Mucosa of descending colon (tissue), 3 donors: Measurements from ENCODE around the gene SAAL1. TPM values are rescaled to one million over a fixed set of nuclear protein-coding genes. Genes with fewer than 3 reads are reported as not detected.

Experiments
- ATAC-seq: fragments of 200-7000 bp; cut with Tn5 transposase; one replicate; pipeline ENCODE4 v1.9.1; 2020; ENCODE audit warnings: mild to moderate bottlenecking, moderate library complexity
- DNase-seq, 3 donors: peaks; one replicate each; pipeline ENCODE4 v3.0.0-alpha.2; 2020
- H3K36me3 ChIP-seq: fragments of 200-600 bp; one replicate; pipeline ENCODE4 v1.8.0; 2021; ENCODE audit warnings: low read depth, mild to moderate bottlenecking
- H3K4me1 ChIP-seq: fragments of 200-600 bp; one replicate; pipeline ENCODE4 v1.8.0; 2021; ENCODE audit warnings: low read depth, mild to moderate bottlenecking
- H3K4me3 ChIP-seq: fragments of 200-600 bp; one replicate; pipeline ENCODE4 v1.8.0; 2021; ENCODE audit warnings: mild to moderate bottlenecking
- H3K9me3 ChIP-seq: fragments of 200-600 bp; one replicate; pipeline ENCODE4 v1.8.0; 2021; ENCODE audit warnings: mild to moderate bottlenecking
- CTCF ChIP-seq: fragments of 200-600 bp; IDR thresholded peaks from one replicate; pipeline ENCODE4 v1.8.0; 2022; ENCODE audit warnings: antibody characterized with exemption, mild to moderate bottlenecking
- intact Hi-C, 2 donors: fragments of 100-400 bp; cut with DNase I in 1 of 2; cut with micrococcal nuclease in 1 of 2; formaldehyde crosslinking; loops; one replicate each; pipeline versions ENCODE4 v1.11.0 to v1.11.1; 2022; cut with DNase I, micrococcal nuclease
- total RNA-seq, 3 donors: library from RNA; stranded (reverse); fragmentation: NEBNext Ultra II Directional in 2 of 3; extraction: Animal tissue kit (Norgen Biotek cat#: 25700) in 2 of 3; gene quantifications; one replicate each; pipeline versions ENCODE4 v1.2.1 to v1.2.4, GENCODE V29; 2021 to 2023
- donor health status: DM: no; HTN: no; CAD: no; lungs with moderate emphysema.
- donor health status: DM: no; HTN: no; CAD: no.
- donor health status: DM: no; HTN: yes; CAD: no.

The SAAL1 gene
- total RNA-seq, 3 donors from 2014 or later, result 11.3 to 13.4 (median 11.6) TPM

DNA sequence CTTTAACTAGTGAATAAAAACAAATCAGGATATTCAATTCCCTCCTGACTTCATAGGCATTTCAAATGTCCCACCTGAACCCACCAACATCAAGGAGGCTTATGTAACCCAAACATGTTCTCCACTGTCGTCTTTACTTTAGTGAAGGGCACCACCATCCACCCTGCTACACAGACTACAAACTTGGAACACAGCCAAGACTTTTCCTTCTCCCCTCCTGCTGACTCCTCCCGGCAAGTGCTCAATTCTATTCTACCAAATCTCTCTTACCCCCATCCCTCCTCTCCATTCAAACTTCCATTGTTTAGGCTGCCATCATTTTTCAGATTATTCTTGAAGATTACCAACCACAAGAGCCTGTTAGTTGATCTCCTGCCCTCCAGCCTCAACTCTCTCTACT is 24.3 kb downstream of the SAAL1 start:
- DNase-seq, result no peak
- no peak for TF ChIP-seq CTCF
- no peak for ATAC-seq
- intact Hi-C loops, result no loop called here
- no peak overlapping the region for H3K4me3 ChIP-seq
- no peaks in the 10 kb centered on the region for H3K36me3 ChIP-seq
- H3K9me3 ChIP-seq, result no peaks in the 10 kb centered on the region
- no peaks in the 10 kb centered on the region for H3K4me1 ChIP-seq

GRCh38 chr11:18080451-18080850 is 25.4 kb downstream of the SAAL1 start:
- intact Hi-C loops, result no loop called here
- no peak for DNase-seq
- Histone ChIP-seq H3K4me3 (no peak overlapping the region), H3K9me3 (no peaks in the 10 kb centered on the region), H3K36me3 (no peaks in the 10 kb centered on the region), H3K4me1 (no peaks in the 10 kb centered on the region)
- no peak for TF ChIP-seq CTCF
- no peak for ATAC-seq

DNA sequence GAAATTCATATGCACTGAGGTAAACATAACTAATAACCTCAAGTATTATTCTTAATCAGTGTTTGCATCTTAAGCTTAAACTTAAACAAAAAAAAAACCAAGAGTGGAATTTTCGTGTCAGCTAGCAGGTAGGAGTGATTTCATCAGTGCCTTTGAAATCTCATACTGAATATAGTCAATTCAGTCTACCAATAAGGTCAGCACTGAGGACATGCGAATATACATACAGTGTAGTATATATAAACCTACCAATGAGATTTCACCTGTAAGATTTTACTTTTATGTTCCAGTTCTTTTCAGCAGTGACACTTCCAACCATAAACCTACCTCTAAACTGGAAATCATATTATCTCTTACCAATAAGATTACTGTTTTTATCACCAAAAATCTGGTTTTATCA is 27.0 kb downstream of the SAAL1 start:
- no peak for TF ChIP-seq CTCF
- no peaks in the 10 kb centered on the region for H3K4me1 ChIP-seq
- DNase-seq (no peak), ATAC-seq (no peak)
- H3K36me3 ChIP-seq, result no peaks in the 10 kb centered on the region
- intact Hi-C loops, result no loop called here
- no peak overlapping the region for H3K4me3 ChIP-seq
- H3K9me3 ChIP-seq, result no peaks in the 10 kb centered on the region

GRCh38 chr11:18075444-18075843 is 30.4 kb downstream of the SAAL1 start:
- Histone ChIP-seq H3K9me3 (no peaks in the 10 kb centered on the region), H3K36me3 (no peaks in the 10 kb centered on the region), H3K4me3 (no peak overlapping the region), H3K4me1 (no peaks in the 10 kb centered on the region)
- no peak for DNase-seq
- TF ChIP-seq CTCF, result no peak
- ATAC-seq, result no peak
- intact Hi-C loops, result no loop called here

DNA sequence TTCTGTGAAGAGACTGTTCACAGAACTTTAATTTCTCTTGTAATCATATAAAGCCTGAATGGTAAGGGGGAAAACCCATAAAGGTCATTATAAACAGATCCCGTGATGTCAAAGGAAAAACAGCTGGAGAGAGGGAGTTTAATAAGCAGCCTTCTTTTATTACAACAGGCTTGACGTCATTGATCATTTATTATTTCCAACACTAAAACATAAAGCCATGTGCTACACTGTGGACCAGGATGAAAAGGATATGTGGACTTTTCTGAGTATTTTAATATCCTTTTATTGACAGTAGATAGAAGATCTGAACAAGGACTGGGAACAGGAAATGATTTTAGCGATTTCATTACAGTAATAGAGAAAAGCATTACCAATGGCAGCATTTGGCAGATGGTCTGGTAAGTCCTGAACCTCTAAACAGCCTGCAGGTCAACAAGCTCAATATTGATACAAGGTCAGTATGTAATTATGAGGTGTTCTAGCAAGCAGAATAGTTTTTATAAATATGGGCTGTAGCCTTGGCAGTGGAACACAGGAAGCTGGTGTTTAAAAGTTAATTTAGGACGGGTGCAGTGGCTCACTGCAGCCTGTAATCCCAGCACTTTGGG is 34.7 kb downstream of the SAAL1 start:
- Histone ChIP-seq H3K4me1 (no peaks in the 10 kb centered on the region), H3K36me3 (no peaks in the 10 kb centered on the region), H3K9me3 (no peaks in the 10 kb centered on the region), H3K4me3 (no peak overlapping the region)
- no peak for TF ChIP-seq CTCF
- no peak for DNase-seq
- ATAC-seq, result peak; percentile 63
- intact Hi-C loops, result no loop called here

GRCh38 chr11:18067372-18067771 is 38.5 kb downstream of the SAAL1 start:
- no peak for ATAC-seq
- no peak for TF ChIP-seq CTCF
- Histone ChIP-seq H3K9me3 (no peaks in the 10 kb centered on the region), H3K4me3 (no peak overlapping the region), H3K36me3 (no peaks in the 10 kb centered on the region), H3K4me1 (no peaks in the 10 kb centered on the region)
- intact Hi-C loops, result no loop called here
- no peak for DNase-seq
